Measurements from ENCODE around the gene DDX18. TPM values are rescaled to one million over a fixed set of nuclear protein-coding genes. Genes with fewer than 3 reads are reported as not detected.

Gene DDX18
- total and polyA plus RNA-seq, 2 donors (not counting 1 experiment from before 2014, with no cell fraction given) = 37.2 to 44.9 TPM

DNA sequence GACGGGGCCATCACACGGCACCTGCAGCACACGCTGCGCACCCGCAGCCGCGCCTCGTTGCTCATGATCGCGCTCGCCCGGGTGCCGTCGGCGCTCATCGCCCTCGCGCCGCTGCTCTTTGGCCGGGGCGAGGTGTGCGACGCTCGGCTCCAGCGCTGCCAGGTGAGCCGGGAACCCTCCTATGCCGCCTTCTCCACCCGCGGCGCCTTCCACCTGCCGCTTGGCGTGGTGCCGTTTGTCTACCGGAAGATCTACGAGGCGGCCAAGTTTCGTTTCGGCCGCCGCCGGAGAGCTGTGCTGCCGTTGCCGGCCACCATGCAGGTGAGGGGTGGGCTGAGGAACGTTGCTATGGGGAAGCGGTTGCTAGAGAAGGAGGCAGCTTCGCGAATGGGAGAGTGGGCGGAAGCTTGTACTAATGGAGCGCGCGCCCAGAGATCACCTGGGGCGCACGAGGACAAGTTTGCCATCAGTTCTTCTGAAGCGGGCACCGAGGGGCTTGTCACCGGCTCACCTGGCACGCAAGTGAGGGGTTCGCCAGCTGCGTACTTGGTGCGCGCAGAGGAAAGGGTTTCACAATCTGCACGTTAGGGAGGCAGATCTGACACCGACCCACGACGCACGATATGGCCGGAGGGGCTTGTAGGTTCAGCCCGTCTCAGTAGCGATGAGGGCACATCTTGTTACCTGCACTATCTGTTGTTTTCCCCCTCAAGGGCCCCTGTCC, 45.6 kb downstream of the DDX18 start:
- no peak for TF ChIP-seq EZH2 (IDR thresholded peaks at IDR 0.05; ENCODE audit: low read length, missing control alignments)
- TF ChIP-seq, protein P1, sequence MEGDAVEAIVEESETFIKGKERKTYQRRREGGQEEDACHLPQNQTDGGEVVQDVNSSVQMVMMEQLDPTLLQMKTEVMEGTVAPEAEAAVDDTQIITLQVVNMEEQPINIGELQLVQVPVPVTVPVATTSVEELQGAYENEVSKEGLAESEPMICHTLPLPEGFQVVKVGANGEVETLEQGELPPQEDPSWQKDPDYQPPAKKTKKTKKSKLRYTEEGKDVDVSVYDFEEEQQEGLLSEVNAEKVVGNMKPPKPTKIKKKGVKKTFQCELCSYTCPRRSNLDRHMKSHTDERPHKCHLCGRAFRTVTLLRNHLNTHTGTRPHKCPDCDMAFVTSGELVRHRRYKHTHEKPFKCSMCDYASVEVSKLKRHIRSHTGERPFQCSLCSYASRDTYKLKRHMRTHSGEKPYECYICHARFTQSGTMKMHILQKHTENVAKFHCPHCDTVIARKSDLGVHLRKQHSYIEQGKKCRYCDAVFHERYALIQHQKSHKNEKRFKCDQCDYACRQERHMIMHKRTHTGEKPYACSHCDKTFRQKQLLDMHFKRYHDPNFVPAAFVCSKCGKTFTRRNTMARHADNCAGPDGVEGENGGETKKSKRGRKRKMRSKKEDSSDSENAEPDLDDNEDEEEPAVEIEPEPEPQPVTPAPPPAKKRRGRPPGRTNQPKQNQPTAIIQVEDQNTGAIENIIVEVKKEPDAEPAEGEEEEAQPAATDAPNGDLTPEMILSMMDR (conservative IDR thresholded peaks at IDR 0.05 in 1 of 2, IDR thresholded peaks at IDR 0.05 in 1 of 2; ENCODE audit: low read depth in 1 of 2, low read length in 2 of 2) = no peak
- DNase-seq (ENCODE audit: low read depth in 2 of 2) = no peak
- Histone ChIP-seq H3K27me3 (ENCODE audit: control insufficient read depth, insufficient read depth, low read length) (no peaks in the 10 kb centered on the region), H3K36me3 (ENCODE audit: control insufficient read depth, insufficient read depth, low read length) (no peaks in the 10 kb centered on the region), H4K20me1 (ENCODE audit: control insufficient read depth, extremely low read depth, insufficient read depth, low read length) (no peaks in the 10 kb centered on the region), H3K27ac (ENCODE audit: insufficient read depth, low read length) (no peak overlapping the region), H3K9ac (ENCODE audit: insufficient read depth, low read length) (no peak overlapping the region), H3K4me2 (ENCODE audit: extremely low read depth, insufficient read depth, low read length) (no peak overlapping the region), H2AFZ (ENCODE audit: low read length) (no peak overlapping the region), H3K79me2 (ENCODE audit: control insufficient read depth, insufficient read depth, low read length) (no peaks in the 10 kb centered on the region), H3K4me1 (ENCODE audit: control insufficient read depth, extremely low read depth, insufficient read depth, low read length) (peaks cover 10% of the 10 kb centered on the region), H3K4me3 (replicated peaks in 1 of 4; ENCODE audit: control extremely low read depth in 1 of 4, insufficient read depth in 1 of 4, low read depth in 3 of 4, low read length in 4 of 4) (no peak overlapping the region), H3K9me3 (ENCODE audit: control insufficient read depth, insufficient read depth, low read depth, low read length) (no peaks in the 10 kb centered on the region)

DNA sequence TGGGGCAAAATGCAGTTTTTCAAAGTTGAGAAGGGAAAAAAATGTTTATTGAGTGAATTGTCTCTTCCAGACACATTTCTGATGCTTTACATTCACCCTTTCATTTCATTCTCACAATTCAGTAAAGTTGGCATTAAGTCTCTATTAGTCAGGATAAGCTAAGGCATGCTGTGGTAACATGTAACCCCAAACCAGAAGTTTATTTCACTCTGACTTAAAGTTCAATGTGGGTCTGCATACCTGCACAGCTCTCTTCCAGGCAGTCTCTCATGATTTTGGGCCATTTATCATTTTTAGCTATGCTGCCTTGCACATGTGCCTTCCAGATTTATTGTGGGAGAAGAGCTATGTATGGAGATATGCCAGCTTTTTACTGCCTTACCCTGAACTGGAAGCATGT, 48.0 kb downstream of the DDX18 start:
- TF ChIP-seq, protein P1 (conservative IDR thresholded peaks at IDR 0.05 in 1 of 2, IDR thresholded peaks at IDR 0.05 in 1 of 2; ENCODE audit: low read depth in 1 of 2, low read length in 2 of 2) = no peak
- no peak for TF ChIP-seq EZH2 (IDR thresholded peaks at IDR 0.05; ENCODE audit: low read length, missing control alignments)
- Histone ChIP-seq H4K20me1 (ENCODE audit: control insufficient read depth, extremely low read depth, insufficient read depth, low read length) (no peaks in the 10 kb centered on the region), H3K79me2 (ENCODE audit: control insufficient read depth, insufficient read depth, low read length) (no peaks in the 10 kb centered on the region), H3K27ac (ENCODE audit: insufficient read depth, low read length) (no peak overlapping the region), H3K36me3 (ENCODE audit: control insufficient read depth, insufficient read depth, low read length) (no peaks in the 10 kb centered on the region), H3K27me3 (ENCODE audit: control insufficient read depth, insufficient read depth, low read length) (no peaks in the 10 kb centered on the region), H3K9ac (ENCODE audit: insufficient read depth, low read length) (no peak overlapping the region), H3K4me2 (ENCODE audit: extremely low read depth, insufficient read depth, low read length) (no peak overlapping the region), H3K9me3 (ENCODE audit: control insufficient read depth, insufficient read depth, low read depth, low read length) (no peaks in the 10 kb centered on the region), H3K4me1 (ENCODE audit: control insufficient read depth, extremely low read depth, insufficient read depth, low read length) (no peaks in the 10 kb centered on the region), H3K4me3 (replicated peaks in 1 of 4; ENCODE audit: control extremely low read depth in 1 of 4, insufficient read depth in 1 of 4, low read depth in 3 of 4, low read length in 4 of 4) (no peak overlapping the region), H2AFZ (ENCODE audit: low read length) (no peak overlapping the region)
- DNase-seq (ENCODE audit: low read depth in 2 of 2) = no peak

DNA sequence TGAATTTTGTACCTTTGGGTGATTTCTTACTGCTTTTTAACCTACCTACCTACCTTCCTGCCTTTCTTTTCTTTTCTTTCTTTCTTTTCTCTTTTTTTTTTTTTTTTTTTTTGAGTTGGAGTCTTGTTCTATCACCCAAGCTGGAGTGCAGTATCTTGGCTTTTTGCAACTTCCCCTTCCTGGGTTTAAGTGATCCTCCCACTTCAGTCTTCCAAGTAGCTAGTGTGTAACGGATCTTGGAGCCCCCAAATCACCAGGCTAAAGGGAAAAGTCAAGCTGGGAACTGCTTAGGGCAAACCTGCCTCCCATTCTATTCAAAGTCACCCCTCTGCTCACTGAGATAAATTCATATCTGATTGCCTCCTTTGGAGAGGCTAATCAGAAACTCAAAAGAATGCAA, 61.3 kb downstream of the DDX18 start:
- Histone ChIP-seq H3K4me1 (ENCODE audit: control insufficient read depth, extremely low read depth, insufficient read depth, low read length) (no peaks in the 10 kb centered on the region), H3K4me2 (ENCODE audit: extremely low read depth, insufficient read depth, low read length) (no peak overlapping the region), H3K9me3 (ENCODE audit: control insufficient read depth, insufficient read depth, low read depth, low read length) (no peaks in the 10 kb centered on the region), H3K9ac (ENCODE audit: insufficient read depth, low read length) (no peak overlapping the region), H3K79me2 (ENCODE audit: control insufficient read depth, insufficient read depth, low read length) (no peaks in the 10 kb centered on the region), H3K36me3 (ENCODE audit: control insufficient read depth, insufficient read depth, low read length) (no peaks in the 10 kb centered on the region), H3K27me3 (ENCODE audit: control insufficient read depth, insufficient read depth, low read length) (no peaks in the 10 kb centered on the region), H4K20me1 (ENCODE audit: control insufficient read depth, extremely low read depth, insufficient read depth, low read length) (no peaks in the 10 kb centered on the region), H3K4me3 (replicated peaks in 1 of 4; ENCODE audit: control extremely low read depth in 1 of 4, insufficient read depth in 1 of 4, low read depth in 3 of 4, low read length in 4 of 4) (no peak overlapping the region), H3K27ac (ENCODE audit: insufficient read depth, low read length) (no peak overlapping the region), H2AFZ (ENCODE audit: low read length) (no peak overlapping the region)
- no peak for DNase-seq (ENCODE audit: low read depth in 2 of 2)
- no peak for TF ChIP-seq EZH2 (IDR thresholded peaks at IDR 0.05; ENCODE audit: low read length, missing control alignments)
- TF ChIP-seq, protein P1 (conservative IDR thresholded peaks at IDR 0.05 in 1 of 2, IDR thresholded peaks at IDR 0.05 in 1 of 2; ENCODE audit: low read depth in 1 of 2, low read length in 2 of 2) = no peak

Data from fibroblast of lung (primary cell).